Left renal pelvis (tissue), 4 donors: ENCODE measurements around the gene MIPOL1. TPM values are rescaled to one million over a fixed set of nuclear protein-coding genes. Genes with fewer than 3 reads are reported as not detected.
A peak's percentile ranks its signal among the peaks of the same experiment; 100 is the strongest.

Experiments used
- DNase-seq, 4 donors: peaks; one replicate each; pipeline ENCODE4 v3.0.0-alpha.2; 2013; ENCODE audit warnings: low read depth in 4 of 4, low spot score in 3 of 4
- polyA plus RNA-seq, 4 donors: library from polyadenylated mRNA; unstranded; fragments of 120-200 nt; gene quantifications; one replicate each; pipeline ENCODE4 v1.2.1, GENCODE V29; 2013; ENCODE audit not compliant: insufficient read length in 4 of 4

MIPOL1 gene
- polyA plus RNA-seq, 4 donors: 6.3 to 14.2 (median 12.2) TPM

DNA sequence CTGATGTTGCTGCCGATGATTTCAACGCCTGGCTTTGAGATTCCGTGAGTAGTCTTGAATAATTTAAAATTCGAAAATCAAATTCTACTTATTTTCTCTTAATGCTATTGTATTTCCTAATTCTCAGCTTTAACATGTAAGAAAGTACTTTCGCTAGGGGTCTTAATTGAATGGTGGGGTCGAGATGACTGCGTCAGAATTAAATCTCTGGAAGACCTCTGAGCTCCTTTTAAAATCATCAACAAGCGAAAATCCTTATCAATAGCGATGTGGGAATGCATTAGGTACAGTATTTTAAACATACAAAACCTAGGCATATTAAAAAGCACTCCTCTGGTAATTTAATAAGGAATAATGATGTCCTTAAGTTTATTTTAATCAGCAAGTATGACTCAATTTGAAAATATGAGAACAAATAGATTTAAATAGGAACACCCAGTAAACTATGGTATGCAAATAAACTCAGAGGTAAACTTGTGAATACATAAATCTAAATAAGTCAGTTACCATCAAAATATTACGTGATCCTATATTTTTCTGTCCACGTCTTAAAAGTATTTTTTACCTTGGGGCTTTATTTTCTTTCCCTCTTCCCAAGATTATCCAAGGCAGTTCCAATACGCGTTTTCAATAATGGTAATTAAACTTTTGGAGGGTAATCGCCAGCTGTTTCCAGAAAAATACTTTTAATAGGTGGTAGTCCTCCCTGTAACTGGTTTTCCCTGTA lies 395.9 kb downstream of the MIPOL1 start:
- no peak for DNase-seq

DNA sequence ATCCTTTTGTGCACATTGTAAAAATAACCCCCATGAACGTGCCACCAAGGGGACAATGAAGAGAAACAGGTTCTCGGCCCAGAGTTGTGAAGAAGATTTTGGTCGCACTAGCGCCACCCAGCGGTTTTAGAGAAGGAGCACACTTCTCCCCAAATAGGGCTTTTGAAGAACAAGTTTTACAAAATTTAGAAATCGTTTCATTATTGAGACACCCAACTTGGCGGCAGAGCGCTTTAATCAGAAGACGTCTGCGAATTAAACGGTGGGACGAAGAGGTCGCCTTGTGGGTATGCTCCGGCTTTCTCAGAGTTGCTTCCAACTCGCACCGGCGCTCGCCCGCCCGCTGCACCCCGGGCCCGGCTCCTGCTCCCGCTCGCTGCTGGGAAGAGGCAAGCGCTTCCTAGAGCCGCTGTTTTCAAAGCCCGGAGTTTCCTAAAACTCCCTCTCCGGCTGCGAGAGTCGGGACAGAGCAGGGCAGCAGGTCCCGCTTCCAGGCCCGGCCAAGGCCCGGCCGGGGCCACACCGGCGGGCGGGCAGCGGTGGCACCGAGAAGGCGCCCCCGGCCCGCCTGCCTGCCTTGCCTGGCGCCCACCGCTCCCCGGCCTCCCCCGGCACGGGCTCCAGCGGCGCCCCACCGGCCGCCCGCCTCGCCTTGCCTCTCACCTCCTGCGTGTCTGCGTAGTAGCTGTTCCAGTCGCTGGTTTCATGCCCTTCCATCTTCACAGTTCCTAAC lies 396.7 kb downstream of the MIPOL1 start:
- peak in 2 of 4 donors; percentile 72 to 80 for DNase-seq

DNA sequence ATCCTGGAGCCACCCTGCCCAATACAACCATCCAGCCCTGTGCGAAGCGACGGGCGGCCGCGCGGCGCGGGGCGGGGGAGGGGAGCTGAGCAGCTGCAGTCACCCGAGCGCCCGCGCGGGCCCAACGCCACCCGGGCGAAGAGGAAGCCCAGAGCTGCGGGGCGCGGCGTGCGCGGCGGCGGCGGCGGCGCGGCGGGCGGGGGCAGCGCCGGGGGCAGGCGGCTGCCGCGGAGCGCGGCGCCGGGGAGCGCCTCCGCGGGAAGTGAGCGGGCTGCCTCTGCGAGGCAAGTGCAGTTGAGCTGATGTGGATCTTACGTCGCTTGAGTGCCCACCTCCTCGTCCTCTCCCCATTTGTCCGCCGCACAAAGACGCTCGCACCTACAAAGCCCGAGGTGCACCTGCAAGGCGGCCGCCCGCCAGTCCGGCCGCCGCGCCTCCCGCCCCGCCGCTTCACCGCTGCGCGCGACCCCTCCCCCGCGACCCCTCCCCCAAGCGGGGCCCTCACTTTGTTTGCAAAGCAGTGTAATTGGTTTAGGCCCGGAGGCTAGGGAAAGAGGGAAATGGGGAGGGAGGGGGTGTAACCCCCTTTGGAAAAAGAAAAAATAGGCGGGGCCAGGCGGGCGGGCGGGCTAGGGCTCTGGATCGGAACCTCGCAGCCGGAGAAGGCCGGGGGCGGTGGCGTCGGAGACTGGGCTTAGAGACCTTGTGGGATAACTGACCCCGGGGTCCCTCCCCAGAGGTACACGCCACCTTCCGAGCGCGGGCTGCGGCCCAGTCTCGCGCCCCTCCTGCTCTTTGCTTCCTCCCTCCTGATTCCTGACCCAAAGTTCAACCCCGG lies 397.5 kb downstream of the MIPOL1 start, which contains the start of the genes FOXA1 and TTC6:
TSS of gene FOXA1 (minus strand) at position 279 of the 838 bp plus-strand sequence. CDS start at position 2, 277 bp downstream.
TSS of gene TTC6 (plus strand) at position 659 of the 838 bp plus-strand sequence. CDS start 26,436 bp downstream, outside the sequence.
- no peak for DNase-seq

DNA sequence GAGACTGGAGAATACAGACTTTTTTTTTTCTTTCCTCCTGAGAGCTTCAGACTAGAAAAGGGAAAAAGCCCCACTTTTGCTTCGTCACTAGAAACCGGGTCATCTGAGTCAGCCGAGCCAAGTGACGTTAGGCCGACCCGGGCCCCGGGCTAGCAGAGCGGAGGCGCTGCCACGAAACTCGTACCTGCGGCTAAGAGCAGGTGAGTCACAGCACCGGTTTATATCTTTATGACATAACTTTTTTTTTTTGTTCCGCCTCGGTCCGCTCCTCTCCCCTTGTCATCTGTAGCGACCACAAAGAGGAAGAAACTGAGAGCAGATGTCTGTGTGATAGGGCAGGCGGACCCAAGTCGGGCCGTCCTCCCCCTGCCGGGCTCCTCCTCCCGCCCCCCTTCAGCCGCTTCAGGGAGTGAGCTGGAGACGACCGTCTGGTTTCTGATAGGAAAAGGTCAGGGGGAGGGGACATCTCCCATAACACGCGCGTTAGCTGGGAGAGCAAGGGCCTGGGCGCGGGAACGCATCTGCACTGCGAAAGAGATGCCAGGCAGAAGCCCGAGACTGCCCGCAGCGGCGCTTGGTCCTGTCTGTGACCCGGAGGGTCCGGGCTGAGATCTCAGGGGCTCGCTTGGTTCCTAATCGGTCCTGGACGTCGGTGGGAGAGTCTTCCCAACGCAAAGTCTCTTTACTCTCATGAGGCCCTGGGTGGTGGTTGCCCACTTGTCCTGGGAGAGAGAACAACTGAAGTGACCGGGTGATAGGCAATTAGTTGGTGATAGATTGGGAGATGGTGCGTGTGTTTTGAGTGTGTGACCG lies 398.3 kb downstream of the MIPOL1 start:
- DNase-seq: no peak

DNA sequence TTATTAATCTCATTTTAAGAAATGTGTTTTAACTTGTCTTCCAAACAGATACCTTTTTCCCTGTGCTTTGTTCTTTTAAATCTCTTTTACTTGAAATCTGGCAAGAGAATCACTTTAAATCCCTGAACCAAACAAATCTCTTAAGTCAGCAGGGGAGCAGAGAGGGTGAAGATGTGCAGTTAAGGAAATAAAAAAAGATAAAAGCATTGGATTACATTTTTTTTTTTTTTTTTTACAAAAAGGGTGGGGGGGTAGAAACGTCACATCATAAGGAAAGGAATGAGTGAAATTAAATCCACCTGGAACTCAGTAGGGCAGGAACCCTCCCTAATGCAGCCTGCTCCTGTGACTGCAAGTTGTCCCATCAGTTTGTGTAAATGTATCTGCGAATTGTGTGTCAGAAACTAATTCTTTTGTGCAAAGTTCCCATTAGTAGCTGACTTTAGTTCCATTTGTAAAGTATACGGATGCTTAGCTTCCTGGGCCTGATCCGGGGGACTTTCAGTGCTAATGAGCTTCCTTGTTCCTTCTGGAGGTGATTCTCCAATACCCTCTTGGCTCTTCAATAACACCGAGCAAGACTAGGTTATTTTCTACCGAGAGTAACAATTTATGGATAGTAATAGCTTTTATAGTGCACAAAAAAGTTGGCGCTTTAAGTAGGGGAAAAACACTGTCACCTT lies 399.2 kb downstream of the MIPOL1 start:
- no peak for DNase-seq

DNA sequence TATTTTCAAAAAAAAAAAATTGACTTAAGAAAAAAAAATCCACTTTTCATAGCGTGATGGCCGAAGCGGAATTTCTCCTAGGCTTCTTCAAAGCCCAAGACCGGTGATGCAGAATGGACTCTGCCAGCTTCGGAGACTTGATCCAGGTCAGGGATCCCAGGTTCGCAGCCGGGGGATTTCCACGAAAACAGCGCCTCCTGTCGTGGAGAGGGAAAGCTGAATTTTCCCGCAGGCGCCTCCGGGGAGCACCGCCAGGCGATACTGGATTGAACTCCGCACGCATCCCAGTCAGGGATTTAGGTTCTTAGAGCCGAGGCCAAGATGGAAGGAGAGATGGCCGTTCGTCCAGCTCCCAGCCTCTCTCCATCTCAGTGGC lies 399.8 kb downstream of the MIPOL1 start:
- no peak for DNase-seq

DNA sequence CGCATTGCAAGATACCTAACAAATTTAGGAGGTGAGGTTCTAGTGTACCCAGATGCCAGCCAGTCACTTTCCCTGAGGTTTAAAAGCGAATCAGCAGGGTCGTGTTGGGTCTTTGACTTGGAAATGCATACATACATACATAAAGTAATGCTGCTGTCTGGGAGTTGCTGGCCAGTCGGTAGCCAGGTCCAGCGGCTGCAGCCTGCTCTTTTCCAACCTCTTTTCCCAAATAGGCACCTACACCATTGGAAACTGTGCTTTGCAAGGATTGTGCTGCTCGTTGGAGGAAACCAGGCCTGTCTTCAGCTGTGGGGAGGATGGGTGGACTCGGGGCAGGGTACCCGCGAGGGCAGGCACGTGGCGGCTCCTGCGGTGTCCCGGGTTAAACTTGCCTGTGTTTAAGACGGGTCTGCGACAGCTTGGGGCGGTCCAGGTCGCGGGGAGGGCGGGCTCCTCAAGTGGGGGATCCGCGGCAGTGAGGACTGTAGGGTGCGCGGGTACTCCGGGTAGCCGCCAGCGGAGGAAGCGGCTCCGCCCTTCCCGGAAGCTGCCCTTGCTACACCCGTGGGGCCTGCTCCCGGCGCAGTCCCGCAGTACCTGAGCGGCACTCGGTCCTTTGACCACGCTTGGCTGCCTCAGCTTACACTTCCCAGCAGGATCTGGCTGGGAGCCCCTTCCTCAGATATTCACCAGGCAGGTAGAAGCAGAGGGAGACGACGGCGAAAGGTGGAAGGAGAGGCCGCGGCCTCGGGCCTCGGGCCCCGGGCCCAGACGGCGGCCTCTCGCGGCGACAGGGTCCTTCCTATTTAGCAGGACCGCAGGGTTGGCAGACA lies 400.4 kb downstream of the MIPOL1 start:
- no peak for DNase-seq

DNA sequence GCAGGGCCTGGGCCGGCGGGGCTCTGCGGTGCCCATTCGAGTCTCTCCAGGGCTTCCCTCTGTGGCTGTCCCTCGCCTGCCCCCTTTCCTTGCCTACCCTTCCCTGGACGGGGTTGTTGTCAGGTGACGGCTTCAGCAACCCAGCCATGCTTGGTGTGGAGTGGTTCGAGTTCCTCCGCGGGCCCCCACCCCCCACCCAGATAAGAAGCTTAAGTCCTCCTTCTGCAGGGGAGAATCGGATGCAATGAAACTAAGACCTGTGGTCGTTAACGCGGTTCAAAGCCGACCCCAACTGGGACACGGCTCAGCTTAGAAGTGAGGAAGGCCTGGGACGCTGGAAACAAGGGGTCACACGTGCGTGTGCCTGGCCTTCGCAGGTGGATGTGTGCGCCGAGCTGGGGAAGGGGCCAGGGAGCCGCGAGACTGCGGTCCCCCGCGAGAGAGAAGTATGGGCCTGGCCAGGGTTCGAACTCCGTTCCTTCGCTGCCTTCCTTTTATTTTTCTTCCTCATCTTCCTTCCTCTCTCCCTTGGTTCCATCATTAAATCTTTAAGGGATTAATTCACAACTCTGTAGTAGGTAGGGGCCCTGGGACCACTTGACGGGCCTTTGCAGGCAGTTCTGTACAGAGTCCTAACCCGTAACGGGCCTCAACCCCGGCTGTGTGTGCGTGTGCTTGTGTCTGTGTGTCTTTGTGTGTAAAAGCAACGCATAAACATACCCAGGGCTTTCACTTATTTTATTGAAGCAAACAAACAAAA lies 401.2 kb downstream of the MIPOL1 start:
- no peak for DNase-seq

DNA sequence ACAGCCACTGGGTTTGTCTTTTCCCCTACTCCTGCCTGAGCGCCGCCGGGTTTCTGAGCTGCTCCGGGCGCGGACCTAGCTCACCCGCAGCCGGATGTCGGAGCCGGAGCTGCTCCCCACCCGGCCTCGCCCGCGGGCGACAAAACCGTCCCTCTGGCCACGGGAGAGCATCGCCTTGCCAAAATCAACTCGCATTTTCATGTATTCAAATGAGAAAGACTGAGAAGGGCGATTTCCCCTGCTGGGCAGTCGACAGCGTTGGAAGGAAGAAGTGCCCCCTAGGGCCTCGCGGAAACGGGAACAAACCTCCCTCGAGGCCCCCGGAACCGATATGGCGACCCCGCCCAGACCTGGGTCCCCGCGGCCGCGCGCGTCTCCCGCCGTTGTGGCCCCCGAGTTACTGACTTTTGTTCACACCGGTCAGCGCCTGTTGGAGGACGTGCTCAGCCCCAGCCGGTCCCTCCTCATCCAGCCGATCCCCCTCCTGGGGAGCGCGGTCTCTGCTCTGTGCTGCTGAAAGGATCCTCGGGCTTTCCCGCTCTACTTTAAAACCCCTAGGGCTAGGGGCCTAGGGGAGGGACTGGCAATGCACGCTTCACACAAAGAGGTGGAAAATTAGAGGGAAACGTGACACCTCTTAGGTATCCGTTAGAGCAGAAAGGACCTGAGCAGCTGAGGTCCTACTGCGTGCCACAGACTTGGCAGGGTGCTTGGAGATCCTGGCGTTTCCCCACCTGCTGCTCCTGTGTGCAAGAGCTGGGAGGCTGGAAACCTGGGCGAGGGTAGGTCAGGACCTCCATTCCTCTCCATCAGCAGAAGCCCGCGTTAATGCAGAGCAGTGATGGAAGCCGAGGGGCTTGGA lies 402.0 kb downstream of the MIPOL1 start:
- DNase-seq: no peak

DNA sequence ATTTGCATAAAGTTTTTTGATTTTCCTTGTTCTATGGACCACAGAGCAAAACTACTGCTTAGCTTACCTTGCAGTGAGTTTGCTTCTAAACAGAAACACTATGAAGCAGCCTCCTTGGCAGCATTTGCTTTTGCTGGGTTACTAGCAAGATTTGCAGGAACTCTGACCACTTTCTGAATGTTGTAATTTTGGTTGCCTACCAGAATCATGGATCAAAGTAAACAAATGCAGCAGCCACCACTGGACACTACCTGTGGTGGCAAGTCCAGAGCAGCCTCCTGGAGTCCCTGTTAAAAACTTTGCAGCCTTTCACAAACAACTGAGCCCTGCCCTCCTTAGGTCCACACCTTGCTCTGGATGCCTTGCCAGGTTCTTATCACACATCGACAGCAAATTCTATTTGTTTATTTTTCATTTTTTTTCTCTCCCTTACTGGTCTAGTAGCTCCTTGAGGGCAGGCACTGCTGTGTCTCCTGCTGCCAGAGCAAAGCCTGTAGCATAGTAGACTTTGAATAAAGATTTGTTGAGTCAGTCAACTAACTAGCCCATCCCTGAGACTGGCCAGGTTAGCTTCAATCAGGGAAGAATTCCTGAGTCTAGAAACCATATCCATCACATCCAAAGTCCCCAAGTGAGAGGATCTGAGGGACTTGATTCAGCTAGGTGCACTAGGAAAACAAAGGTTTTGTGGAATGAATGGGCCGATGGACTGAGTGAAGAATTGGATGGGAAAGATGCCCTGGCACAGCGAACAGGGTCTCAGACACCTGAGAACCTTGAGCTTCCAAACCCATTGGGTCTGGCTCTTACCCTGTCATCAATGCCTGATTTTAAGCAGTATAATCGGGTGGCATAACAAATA lies 403.4 kb downstream of the MIPOL1 start:
- DNase-seq: no peak

DNA sequence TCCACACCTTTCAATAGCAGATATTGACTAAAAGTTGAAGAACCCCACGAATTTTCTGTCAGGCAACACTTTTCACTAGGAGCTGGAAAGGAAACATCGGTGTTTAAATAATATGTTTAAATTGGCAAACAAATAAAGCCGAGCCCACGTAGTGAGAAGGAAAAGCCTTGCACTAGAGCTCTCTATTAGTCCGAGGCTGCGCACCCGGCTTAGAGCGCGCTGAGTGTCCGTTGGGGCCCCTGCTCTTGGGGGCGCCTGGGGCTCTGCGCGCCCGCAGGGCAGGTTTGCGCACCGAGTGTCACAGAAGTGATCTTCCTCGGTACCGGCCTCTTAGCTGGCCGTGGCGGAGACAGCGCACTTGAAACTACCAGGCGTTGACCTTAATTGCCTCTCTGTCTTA lies 404.1 kb downstream of the MIPOL1 start:
- no peak for DNase-seq

Other genes with a start within 250 kb of the MIPOL1 start
- gene SLC25A21, start 25.3 kb upstream of the MIPOL1 start, polyA plus RNA-seq: 1 to 10 TPM; 2.2 to 4.1 (median 2.4) TPM